Ecto neural progenitor cell (in vitro differentiated cells): ENCODE results near the gene GINS2.

Experiments used
- DNase-seq: peaks from one replicate; pipeline ENCODE4 v3.0.0-alpha.2; 2018; ENCODE audit warnings: low spot score

The GINS2 gene

DNA sequence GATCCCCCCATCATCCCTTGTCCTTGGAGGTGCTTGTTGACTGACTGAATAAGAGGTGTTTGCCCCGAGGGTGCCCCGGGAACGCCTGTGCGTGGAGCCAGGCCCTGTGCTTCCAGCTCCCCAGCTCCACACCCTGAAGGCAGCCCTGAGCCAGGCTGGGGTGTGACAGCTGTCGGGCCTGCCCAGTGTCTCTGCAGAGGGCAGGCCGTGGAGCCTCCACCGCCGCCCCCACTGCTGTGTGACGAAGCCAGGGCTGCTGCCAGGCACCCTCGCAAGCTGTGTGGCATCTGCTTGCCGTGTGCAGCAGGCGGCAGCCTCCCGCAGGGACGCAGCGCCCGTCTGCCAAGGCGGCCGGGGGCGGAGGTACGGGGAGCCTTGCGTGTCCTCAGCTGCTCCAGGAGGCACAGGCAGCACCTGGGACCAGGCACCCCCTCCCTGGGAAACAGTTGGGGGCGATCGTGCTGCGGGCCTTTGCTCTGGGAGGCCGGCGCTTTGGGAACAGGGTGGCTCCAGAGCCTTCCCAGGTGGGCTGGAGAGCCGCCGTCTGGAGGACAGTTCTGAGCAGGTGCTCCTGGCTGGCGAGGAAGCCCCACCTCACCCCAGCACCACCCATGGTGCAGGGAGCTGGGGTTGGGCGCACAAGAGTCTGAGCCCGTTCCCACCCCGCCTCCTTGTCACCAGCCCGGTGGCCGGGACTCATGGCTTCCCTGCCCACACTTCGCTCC is 49.1 kb downstream of the GINS2 start:
- no peak for DNase-seq

DNA sequence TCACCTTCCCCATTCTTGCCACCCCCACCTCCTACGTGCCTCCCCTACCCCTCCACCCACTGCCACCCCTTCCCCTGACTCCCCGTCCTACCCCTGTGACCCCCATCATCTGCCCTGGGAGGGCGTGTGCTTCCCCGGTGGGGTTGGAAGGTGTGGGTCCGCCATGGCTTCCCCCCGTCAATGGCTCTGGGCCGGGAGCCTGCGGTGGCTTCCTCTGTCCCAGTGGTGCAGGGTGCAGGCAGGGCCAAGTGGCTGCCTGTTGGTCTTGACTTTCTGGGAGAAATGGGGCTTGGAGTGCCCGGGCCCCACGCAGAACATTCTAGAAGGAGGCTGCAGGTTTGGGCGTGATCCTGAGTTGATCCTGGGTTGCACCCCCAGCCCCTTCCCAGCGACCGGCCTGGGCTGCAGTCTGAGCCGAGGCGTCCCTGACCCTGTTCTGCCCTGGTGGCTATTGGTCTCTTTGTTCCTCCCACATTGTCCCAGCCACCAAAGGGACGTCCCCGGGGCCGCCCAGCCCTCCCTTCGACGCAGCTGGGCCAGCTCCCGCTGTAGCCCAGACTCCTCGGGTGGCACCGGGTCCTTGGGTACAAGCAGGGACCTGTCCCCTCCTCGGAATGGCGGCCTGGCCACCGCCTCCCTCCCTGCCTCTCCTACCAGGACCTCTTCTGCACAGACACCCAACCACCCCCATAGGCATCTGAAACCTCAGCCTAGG is 49.9 kb downstream of the GINS2 start:
- DNase-seq = no peak

DNA sequence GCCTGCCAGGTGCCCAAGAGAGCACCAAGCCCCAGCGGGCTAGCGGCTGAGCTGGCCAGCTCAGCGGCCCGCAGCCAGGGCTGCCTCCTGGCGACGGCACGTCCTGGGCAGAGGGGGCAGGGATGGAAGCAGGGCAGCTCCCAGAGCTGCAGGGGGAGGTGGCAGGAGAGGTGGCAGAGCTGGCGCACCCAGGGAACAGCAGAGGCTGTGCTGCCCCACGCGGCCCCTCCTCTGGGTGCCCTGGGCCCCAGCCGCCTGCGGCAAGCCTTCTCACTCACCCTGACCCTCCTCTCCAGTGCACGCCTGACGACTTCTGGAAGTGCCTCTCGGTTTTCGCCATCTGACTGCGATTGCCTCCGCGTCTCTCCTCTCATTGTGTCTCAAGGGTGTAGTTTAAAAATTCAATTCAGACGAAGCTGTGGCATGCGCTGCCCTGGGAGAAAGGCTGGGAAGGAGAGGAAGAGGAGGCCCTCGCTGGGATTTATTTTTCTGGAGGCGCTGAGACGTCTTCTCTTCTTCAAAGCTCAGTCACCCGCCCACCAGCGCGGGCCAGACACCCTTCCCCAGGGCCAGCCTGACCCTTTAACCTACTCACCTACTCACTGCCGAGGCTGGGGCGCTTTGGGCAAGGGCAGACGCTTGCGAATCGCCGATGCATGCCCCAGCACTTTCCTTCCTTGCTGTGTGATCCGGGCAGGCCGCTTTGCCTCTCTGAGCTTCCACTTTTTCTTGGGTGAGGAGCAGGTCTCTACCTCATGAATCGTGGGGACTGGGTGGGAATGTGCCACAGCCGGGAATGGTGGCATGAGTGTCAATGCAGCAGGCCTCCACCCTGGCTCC is 50.7 kb downstream of the GINS2 start:
- DNase-seq = no peak

DNA sequence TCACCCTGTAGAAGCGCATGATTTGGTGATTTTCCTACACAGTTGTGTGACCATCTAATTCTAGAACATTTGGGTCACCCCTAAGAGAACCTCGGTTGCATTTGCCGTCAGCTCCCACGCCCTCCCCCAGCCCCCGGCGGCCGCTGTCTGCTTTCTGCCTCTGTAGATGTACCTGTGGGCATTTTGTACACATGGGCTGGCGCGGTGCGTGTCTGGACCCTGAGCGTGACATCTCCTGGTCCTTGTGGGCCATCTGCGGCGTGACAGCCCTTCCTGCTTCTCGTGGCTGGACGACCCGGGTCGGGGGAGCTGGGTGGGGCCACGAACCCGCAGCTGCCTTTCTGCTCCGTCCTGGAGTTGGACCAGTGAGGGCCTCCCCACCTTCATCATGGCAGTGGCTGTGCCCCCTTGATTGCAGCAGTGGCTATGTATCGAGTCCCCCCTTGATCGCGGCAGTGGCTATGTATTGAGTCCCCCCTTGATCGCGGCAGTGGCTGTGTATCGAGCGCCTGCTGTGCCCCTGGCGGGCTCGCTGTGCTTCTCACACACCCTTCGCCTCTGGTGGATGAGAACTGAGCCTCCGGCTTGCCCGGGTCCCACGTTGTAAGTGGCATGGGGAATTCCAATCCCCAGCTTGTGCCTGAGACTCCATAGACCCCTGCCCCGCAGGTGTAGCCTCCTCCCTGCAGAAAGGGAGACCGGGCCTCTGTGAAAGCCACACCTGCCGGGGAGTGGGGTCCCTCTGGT is 51.5 kb downstream of the GINS2 start:
- no peak for DNase-seq

DNA sequence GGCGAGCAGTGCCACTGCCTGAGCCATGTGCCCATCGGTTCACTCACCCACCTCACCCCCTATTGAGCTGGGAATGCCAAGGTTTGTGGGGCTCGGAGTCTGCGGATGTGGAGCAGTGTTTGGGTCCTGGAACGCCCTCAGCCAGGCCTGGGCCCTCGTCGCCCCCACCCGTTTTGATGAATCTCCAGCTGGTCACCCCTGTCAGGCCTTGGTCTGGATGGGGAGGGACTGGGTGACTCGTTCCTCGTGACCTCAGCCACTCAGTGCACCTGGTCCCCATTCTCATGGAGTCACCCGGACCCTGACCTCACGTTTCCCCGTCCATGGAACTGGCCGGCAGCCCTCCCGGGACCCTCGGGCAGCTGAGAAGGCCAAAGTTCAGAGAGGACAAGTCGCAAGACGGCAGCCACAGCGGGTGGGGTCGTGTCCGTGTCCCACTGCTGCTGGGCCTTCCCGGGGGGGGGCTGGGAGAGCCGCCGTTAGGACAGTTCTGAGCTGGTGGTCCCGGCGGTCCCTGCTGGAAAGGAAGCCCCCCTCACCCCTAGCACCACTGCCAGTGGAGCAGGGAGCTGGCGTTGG is 52.4 kb downstream of the GINS2 start:
- DNase-seq = no peak

DNA sequence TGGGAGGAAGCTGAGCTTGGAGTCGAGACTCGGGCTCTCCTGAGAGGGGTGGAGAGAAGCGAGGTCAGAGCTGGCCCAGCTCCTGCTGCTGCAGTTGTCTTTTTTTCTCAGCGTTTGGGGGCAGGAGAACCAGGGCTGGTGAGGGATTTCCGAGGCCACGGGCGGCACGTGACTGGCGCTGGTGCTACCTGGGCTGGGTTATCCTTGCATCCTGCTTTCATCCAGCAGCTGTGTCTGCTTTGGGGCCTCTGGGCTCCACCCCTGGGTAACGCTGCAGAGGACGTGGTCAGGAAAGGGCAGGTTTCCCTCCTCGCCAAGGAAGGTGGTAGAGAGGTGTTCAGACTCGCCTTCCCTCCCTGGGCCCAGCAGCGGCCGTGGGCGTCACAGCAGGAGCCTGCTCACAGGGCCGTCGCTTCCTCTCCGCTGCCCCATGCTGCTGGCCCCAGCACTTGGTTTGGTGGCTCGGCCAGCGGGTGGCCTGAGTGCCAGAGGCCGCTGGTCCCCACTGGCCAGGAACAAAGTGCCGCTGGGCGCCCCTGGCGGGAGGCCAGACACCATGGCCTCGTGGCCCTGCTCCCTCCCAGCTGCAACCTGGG is 53.1 kb downstream of the GINS2 start:
- DNase-seq = no peak

DNA sequence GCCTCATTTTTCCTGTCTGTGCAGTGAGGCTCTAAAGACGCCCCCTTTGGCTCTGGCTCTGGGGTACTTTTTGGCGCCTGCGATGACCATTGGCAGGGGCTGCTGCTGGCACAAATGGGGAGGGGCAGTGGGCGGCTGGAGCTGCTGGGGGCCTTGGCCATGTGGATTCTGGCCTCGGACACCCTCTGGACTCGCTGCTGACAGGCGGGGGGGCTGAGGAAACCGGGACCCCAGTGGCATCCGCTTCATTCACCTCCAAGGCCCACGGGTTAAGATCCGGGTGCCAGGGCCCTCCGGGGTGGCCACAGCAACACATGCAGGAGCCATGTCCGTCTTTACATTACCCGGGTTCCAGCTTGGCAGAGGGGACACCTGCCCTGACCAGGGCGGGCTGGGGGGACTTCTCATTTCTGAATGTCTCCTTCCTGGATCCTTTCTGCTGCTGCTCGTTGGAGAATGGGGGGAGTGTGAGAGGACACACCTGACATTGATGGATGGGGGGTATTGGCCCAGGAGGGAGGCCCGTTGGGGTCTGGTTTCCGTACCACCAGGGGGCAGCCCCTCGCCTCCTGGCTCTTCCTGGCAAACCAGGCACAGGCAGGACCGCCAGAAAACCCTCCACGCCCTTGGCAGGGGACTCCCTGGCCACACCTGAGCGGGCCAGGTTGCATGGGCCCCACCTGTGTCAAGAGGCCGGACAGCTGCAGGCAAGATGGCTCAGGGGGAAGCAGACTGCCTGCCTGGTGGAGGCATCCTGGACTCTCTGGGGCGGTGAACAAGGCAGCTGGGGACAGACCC is 53.8 kb downstream of the GINS2 start:
- DNase-seq = no peak

DNA sequence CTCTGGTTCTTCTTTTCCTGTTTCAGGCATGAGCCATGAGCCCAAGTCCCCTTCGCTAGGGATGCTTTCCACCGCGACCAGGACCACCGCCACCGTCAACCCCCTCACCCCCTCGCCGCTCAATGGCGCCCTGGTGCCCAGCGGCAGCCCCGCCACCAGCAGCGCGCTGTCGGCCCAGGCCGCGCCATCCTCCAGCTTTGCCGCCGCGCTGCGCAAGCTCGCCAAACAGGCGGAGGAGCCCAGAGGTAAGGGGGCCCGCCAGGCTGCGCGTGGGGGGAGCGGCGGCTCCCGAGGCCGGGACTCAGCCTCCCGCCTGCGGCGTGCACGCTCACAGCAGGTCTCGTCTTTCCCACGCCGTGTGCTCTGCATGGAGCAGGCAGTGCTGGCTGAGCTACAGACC is 54.9 kb downstream of the GINS2 start:
- no peak for DNase-seq

DNA sequence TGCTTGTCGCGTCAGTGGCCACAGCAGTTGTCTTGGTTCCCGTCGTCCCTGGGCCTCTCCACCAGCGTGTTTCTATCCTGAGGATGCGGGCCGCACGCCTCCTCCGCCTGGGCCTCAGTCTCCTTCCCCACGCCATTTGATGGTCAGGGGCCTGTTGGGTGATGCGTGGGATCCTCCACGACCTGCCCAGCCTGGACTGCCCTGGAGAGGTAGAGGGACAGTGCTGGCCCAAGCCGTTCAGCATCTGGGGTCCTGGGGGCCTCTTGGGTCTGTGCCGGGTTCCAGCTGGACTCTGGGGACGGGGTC is 55.4 kb downstream of the GINS2 start:
- no peak for DNase-seq

DNA sequence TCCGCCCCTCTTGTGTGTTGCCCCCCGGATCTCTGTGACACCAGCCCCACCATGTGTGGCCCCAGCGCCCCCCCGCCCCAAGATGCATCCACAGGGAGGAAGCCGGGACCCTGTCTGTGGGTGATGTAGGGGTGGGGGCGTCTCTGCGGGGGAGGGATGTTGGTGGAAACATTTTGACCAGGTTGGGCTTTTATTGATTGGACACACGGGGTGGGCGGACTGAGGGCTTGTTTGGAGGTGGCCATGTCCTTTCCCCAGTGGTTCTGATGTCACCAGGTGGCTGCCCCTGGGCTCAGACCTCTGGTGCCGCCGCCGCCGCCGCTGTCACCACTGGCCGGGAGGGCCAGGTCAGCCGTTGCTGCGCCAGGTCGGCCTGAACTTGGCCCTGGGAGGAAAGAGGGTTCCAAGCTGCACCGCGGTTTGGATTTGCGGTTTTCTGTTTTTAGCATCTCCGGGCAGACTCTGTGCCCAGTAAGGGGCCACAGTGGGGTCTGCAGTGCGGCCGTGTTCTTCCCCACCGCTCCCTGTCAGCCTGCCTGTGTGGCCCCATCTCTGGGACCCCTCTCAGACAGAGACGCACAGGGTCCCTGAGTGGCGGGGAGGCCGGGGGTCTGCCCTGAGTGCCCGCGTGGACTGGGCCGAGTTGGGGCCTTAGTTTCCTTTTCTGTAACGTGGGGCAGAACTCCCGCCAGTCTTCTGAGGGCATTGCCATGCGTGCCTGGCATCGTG is 55.9 kb downstream of the GINS2 start:
- DNase-seq = no peak

DNA sequence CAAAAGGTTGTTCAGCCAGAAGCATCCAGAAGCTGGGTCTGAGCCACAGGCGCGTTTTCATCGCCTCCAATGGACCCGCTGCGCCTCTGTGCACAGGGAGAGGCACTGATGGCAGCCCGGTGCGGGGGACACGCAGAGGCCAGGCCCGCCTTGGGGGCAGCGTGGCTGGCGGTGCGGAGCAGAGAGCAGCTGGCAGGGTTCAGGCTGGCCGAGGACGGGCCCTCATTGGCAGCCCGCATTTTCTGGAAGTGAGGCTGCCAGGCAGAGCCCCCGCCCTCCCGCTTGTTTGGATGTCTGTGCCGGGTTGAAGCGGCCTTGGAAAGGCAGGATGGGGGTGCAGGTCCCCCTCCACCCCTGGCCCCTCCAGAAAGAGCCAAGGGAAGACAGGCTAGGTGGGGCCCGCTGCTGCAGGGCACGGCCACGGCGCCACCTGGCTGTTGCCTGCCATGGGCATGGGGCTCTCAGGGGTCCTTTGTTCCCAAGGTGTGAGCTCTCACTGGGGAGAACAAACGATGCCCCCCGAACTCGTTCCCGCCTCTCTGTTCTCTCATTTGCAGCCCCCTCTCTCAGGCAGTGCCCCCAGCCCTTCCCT is 56.9 kb downstream of the GINS2 start:
- DNase-seq = no peak

DNA sequence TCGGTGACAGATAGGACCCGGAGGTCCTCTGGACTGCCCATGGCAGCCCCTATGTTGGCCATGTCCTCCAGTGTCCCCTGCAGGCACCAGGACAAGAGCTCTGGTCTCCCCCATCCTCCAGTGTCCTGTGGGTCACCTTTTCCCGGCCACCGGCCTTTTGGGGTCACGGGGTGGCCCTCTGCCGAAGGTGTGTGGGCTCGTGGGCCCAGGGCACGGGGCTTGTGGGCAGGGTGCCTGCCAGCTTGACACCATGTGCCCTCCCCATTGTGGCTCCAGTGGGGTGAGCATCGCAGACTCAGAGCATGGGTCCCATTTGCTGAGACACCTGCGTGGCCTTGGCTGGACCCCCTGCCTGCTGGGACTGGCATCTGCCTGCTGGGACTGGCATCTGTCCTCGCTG is 57.5 kb downstream of the GINS2 start:
- no peak for DNase-seq

DNA sequence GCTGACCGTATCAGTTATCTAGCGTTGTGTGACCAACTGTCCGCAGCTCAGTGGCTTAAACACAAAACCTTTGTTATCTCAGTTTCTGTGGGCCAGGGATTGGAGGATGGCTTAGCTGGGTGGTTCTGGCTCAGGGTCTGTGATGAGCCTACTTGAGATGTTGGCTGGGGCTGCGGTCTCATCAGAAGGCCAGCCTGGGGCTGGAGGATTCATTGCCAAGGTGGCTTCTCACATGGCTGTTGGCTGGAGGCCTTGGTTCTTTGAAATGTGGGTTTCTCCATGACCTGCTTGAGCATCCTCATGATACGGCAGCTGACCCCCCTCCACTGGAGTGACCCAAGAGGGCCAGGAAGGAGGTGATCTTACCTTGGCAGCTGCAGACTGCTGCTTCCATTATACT is 58.9 kb downstream of the GINS2 start:
- DNase-seq = no peak

DNA sequence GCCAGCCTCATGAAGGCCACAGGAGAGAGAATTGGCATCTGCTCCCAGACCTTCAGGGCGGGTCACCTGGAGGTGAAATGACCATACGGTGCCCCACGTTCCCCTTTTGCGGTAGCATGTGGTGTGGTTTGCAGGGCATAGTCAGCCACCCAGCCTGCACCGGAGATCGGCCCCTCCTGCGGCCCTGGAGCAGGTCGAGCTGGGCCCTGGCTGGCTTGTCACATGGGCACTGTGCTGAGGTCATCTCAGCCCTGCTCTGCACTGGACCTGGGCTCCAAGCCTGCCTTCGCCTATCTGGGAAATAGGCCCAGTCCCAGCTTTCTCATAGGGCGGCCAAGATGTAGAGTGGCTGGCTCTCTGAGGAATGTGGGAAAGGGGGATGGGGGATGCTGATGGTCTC is 59.4 kb downstream of the GINS2 start:
- no peak for DNase-seq

DNA sequence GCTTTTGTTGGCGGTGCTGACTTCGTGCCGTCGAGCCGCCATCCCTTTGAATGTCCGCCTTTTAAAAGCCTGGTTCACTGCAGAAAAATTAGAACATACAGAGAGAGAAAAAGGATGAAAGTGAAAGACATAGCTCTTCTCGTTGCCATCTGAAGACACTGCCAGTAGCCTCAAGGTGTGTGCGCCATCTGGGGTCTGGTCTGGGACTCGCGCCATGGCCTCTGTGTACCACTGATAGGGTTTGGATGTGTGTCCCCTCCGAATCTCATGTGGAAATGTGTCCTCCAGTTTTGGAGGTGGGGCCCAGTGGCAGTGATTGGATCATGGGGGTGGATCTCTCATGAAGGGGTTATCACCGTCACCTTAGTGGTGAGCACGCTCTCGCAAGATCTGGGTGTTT is 60.1 kb downstream of the GINS2 start:
- DNase-seq = no peak

DNA sequence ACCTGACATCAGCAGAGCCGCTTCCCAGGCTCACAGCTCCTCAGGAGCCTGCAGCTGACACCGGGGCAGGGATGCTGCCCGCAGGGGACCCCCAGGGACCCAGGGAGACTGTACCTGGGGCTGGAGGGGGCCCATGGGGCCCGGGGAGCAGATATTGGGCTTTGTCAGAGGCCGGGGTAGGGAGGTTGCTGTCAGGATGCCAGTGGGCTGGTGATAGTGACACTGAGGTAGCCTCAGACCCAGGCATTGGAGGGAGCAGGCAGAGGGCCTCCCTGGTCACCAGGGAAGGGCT is 60.5 kb downstream of the GINS2 start:
- no peak for DNase-seq

DNA sequence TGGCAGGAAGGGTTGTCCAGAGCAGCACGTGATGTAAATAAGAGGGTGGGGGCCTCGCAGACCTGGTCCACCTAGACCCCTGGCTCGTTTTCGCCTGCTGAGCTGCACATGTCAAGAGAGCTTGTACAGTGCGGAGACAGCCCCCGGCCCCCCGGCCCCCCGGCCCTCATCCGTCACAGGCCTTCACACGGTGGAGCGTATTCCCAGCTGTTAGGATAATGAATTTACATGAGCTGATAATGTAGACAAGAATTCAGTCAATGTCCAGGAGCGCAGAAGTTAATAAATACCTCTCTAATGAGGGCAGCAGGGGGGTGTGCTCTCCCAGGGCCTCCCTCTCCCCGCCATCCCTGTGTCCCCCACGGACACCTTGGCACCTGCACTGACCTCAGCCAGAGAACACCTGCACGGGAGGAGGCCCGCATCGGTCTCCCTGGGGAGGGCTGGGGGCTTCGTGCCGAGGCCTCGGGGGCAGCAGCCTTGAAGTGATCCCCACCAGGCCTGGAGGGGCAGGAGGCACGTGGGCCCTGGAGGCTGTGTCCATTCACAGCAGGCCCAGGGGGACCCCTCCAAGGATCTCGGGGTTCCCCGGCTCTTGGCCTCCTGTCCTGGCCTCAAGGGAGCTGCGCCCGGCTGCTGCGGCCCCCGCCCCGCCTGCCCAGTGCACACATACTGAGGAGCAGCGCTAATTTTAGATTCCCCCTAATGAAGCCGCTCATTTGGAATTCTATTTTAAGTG is 61.1 kb downstream of the GINS2 start:
- no peak for DNase-seq

DNA sequence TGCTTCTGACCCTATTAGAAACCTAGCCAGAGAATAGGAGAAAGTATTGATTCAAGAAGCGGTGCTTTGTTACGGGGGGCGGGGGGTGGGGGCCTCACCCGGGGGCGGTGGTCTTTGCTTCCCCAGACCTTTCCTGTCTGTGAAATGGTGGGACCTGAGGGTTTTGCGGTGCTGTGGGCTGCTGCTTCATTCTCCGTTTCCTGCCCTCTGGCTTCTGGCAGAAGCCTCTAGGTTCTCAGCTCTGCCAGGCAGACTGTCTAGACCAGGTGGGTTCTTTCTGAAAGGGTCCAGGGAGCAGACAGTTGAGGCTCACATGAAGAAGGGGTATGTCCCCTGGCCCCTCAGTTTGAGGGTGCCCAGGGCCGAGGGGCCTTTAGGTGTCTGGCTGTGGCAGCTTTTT is 61.7 kb downstream of the GINS2 start:
- no peak for DNase-seq
